ENCODE data around the gene SPINT2.
A peak's percentile ranks its signal among the peaks of the same experiment; 100 is the strongest.

Gene SPINT2

GRCh38 chr19:38298821-38299680 is 34.7 kb downstream of the SPINT2 start:
- no peak for DNase-seq (ENCODE audit: low spot score)

- no peak for DNase-seq (ENCODE audit: low spot score)
Measured at GRCh38 chr19:38303517-38304351, 39.4 kb downstream of the SPINT2 start, which contains the start of gene C19orf33. Gene C19orf33, plus strand, starts transcription at chr19:38304251. Its CDS starts 11 bp downstream, at chr19:38304262.

GRCh38 chr19:38304352-38304865 is 40.0 kb downstream of the SPINT2 start:
- DNase-seq (ENCODE audit: low spot score) = no peak

- DNase-seq (ENCODE audit: low spot score) = no peak
Measured at GRCh38 chr19:38304866-38305429, 40.6 kb downstream of the SPINT2 start.

DNA sequence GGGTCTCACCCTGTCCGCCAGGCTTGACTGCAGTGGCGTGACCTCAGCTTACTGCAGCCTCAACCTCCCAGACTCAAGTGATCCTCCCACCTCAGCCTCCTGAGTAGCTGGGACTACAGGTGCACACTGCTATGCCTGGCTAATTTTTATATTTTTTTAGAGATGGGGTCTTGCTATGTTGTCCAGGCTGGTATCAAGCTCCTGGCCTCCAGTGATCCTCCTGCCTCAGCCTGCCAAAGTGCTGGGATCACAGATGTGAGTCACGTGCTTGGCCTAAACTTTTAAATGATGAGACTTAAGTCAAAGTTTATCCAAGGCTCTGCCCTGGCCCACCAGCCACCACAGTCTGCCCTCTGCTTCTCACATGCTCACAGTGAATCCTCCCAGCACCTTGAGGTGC is 41.9 kb downstream of the SPINT2 start:
- no peak for DNase-seq (ENCODE audit: low spot score)

DNA sequence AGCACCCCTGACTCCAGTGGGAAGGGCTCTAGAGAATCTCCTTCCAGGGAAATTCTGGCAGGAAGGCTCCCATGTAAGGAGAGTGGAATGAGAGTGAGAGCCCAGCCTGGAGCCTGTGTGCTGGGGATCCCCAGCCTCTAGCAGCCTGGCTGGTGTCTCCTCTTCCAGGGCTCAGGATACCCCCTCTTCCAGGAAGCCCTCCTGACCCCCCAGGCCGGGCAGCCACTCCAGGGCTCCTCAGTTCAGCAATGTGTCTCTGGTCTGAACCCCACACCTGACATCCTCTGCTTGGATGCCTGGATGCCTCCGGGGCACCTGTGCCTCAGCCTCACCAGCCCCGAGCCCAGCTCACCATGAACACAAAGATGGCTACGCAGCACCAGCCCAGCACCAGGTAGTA is 42.7 kb downstream of the SPINT2 start:
- no peak for DNase-seq (ENCODE audit: low spot score)

- DNase-seq (ENCODE audit: low spot score) = no peak
Measured at GRCh38 chr19:38307597-38307996, 43.2 kb downstream of the SPINT2 start.

- no peak for DNase-seq (ENCODE audit: low spot score)
Measured at GRCh38 chr19:38308006-38308766, 43.8 kb downstream of the SPINT2 start.

DNA sequence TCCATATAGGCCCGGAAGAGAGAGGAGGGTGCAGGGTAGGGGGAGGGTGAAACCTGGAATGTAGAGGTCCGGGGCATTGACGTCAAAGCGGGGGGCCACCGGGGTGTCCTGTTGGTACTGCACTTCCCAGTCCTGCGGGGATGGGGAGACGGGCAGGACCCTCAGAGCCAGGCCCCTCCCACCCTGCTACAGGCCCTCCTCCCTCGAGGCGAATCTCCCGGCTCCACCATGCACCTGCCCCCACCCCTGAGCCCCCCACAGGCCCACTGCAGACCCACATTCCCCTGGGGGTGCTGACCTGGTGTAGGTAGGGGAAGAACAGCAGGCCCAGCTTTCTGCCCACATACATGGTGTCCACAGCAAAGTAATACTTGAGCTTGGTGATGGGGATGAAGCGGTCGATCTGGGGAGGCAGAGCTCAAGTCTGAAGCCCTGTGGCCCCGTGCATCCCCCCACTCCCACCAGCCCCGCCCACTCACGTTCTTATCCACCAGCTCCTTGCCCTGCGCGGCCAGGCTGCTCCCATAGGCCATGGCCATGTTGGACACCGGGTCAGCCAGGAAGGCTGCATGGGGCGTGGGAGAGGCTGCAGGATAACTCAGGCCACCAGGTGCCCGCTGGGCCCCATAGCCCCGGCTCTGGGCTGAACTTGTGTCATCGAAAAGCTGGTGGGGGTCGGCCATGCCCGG is 44.7 kb downstream of the SPINT2 start:
- DNase-seq (ENCODE audit: low spot score) = no peak

- DNase-seq (ENCODE audit: low spot score) = no peak
Measured at GRCh38 chr19:38309615-38310278, 45.4 kb downstream of the SPINT2 start.

- no peak for DNase-seq (ENCODE audit: low spot score)
Measured at GRCh38 chr19:38310279-38310670, 45.9 kb downstream of the SPINT2 start.

DNA sequence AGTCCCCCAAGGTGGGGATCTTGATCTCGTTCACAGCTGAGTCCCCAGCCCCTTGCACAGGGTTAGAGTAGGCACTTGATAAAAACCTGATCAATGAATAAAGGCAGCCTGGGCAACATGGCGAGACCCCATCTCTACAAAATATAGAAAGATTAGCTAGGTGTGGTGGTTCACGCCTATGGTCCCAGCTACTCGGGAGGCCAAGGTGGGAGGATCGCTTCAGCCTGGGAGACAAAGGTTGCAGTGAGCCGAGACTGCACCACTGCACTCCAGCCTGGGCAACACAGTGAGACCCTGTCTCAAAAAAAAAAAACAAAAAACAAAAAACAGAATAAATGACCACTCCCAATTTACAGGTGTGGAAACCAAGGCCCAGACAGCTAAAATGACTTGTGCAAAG is 46.6 kb downstream of the SPINT2 start:
- no peak for DNase-seq (ENCODE audit: low spot score)

- DNase-seq (ENCODE audit: low spot score) = peak; percentile 100
Measured at GRCh38 chr19:38315657-38316476, 51.5 kb downstream of the SPINT2 start, which contains the start of gene YIF1B. Gene YIF1B, minus strand, starts transcription at chr19:38315947. Its CDS starts 30 bp downstream, at chr19:38315917.

- DNase-seq (ENCODE audit: low spot score) = no peak
Measured at GRCh38 chr19:38316477-38317067, 52.2 kb downstream of the SPINT2 start.

GRCh38 chr19:38317104-38317612 is 52.8 kb downstream of the SPINT2 start:
- DNase-seq (ENCODE audit: low spot score) = no peak

DNA sequence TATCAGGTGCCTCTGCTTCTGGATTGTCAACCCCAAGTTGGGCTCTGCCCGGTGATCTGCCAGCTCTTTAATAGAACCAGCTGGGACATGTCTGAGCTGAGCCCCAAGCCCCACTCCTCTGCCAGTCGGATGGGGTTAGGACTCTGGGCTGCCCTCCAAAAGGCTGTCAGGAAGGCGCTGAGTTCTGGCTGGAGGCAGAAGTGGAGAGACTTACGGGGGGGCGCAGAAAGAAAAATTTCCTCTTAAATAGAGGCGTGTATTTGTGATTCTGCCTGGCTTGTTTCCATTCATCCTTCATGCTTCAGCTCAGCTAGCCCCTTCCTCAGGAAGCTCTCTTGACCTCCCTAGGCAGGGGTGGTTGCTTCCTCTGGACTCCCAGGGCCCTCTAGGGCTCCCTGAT is 54.3 kb downstream of the SPINT2 start:
- no peak for DNase-seq (ENCODE audit: low spot score)

DNA sequence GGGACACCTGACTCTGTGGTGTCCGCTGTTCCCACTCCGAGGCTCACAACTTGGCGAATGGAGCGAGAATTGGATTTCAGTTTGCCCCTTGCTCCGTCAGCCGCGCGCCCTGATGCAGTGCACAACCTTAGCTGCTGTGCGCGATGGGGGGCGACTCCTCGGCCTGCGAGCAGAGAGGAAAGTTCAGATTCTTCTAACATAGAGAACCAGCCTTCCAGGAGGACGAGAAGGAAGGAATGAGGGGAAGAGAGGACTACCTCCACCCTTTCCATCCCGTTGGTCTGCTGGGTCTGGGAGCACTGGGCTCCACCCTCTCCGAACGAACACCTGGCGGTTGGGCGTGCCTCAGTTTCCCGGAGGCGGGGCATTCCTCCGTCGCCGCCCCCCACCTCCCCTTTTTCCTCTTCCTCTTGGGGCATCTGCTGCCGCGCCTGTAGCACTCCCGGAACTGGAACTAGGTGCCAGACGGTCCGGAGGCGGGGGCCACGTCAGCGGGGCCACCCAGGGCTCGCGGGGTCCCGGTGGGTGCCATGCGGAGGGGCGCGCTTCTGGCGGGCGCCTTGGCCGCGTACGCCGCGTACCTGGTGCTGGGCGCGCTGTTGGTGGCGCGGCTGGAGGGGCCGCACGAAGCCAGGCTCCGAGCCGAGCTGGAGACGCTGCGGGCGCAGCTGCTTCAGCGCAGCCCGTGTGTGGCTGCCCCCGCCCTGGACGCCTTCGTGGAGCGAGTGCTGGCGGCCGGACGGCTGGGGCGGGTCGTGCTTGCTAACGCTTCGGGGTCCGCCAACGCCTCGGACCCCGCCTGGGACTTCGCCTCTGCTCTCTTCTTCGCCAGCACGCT is 55.3 kb downstream of the SPINT2 start, which contains the start of gene KCNK6:
Gene KCNK6 (plus strand): TSS at position 425 of the 838 bp plus-strand sequence. CDS start 106 bp downstream, at position 531.
- peak; percentile 63 for DNase-seq (ENCODE audit: low spot score)

DNA sequence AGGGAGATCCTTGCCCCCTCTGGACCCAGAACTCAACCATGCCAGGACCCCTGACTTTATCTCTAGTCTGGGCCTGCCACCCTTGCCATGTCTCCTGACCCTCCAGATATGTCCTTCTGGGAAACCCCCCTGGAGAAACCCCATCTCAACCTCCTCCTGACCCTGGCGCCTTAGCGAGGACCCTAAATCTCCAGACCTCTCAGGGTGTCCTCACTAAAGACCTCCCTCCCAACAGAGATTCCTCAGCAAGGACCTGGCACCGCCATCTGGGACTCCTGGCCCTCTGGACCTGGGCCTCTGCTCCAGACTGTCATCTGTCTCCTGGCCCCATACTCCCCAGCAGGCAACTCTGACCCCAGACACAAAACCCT is 56.6 kb downstream of the SPINT2 start:
- no peak for DNase-seq (ENCODE audit: low spot score)
